OCI-LY3 (cell line): ENCODE data around the gene RTN4IP1.

Source experiments
- EZH2phosphoT487 ChIP-seq: fragments of 200-600 bp; shearing (Covaris generic); IDR thresholded peaks from 2 replicates; pipeline ENCODE4 v1.6.1; 2018; ENCODE audit warnings: antibody characterized with exemption, mixed run types, low read depth
- TF ChIP-seq, protein P1 (sequence below): fragments of 200-600, 300-600 bp; sonication (generic); IDR thresholded peaks from 2 replicates; pipeline ENCODE4 v1.5.1; 2014; ENCODE audit warnings: antibody characterized with exemption, low read length, low read depth

- TF ChIP-seq, protein P1, sequence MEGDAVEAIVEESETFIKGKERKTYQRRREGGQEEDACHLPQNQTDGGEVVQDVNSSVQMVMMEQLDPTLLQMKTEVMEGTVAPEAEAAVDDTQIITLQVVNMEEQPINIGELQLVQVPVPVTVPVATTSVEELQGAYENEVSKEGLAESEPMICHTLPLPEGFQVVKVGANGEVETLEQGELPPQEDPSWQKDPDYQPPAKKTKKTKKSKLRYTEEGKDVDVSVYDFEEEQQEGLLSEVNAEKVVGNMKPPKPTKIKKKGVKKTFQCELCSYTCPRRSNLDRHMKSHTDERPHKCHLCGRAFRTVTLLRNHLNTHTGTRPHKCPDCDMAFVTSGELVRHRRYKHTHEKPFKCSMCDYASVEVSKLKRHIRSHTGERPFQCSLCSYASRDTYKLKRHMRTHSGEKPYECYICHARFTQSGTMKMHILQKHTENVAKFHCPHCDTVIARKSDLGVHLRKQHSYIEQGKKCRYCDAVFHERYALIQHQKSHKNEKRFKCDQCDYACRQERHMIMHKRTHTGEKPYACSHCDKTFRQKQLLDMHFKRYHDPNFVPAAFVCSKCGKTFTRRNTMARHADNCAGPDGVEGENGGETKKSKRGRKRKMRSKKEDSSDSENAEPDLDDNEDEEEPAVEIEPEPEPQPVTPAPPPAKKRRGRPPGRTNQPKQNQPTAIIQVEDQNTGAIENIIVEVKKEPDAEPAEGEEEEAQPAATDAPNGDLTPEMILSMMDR: no peak
- no peak for TF ChIP-seq EZH2phosphoT487
Observed at GRCh38 chr6:106613590-106613989, 15.7 kb downstream of the RTN4IP1 start.
